NCI-H345 treated with DMSO at 0.1 percent for 48 hours (cell line): ENCODE results near the gene SFT2D3.

Experiments used
- DNase-seq: peaks from one replicate; lab custom pipeline; 2025; ENCODE audit not compliant: unreplicated experiment; lab: John Stamatoyannopoulos, UW

Gene SFT2D3

GRCh38 chr2:127664065-127664894 is 37.0 kb upstream of the SFT2D3 start:
- no peak for DNase-seq

- DNase-seq: no peak
Observed at GRCh38 chr2:127664895-127665225, 36.4 kb upstream of the SFT2D3 start.

DNA sequence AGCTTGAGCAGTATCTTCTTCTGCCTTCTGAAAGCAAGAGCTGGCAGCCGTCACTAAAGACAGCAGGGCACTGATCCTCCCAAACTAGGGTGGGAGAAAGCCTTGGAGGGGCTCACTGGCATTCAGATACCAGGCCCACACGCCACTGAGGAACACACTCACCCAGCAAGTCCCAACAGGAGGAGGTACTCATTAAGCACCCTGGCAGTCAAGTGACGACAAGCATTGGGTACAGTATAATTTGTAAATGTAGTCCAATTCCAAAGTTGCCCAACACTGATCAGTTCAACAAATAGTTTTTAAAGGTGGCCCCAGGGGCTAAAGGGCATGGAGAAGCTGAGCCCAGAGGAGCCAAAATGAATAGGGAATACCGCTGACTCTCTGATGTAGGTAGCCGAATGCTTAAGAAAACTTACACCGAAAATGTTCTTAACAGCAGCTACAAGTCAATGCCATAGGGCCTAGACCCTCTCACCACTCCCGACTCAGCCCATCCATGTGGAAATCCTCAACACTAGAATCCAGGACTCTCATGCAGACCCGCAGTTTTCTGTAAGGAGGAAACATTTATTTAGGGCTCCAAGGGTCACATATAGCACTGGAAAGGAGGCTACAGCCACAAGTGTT is 35.9 kb upstream of the SFT2D3 start:
- DNase-seq: no peak

- DNase-seq: no peak
Observed at GRCh38 chr2:127669056-127669455, 32.2 kb upstream of the SFT2D3 start.

DNA sequence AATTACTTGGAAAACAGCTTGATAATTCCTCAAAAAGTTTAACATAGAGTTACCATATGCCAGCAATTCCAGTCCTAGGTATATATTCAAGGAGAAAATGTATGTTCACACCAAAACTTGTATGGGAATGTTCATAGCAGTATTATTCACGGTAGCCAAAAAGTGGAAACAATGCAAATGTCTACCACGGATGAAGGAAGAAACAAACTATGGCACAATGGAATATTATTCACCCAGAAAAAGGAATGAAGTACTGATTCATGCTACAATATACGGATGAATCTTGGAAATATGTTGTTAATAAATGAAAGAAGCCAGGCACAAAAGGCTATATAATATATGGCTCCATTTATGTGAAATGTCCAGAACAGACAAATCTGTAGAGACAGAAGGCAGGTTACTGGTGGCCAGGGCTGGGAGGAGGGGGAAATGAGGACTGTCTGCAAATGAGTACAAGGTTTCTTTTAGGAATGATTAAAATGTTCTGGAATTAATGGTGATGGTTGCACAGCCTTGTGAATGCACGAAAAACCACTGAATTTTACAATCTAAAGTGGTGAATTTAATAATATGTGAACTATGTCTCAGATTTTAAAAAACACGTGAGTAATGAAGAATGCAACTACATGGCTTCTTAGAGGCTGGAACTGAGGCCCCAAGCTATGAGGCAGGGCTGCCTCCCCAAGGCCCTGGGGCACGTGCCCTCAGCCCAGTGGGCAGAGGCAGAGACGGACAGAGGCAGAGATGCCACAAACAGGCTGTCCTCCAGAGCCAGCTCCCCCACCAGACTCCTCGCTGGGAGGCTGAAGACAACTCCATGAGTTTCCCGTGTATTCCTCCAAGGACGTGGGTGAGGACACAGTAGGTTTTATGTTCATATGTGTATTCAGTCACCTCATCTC is 31.0 kb upstream of the SFT2D3 start:
- DNase-seq: no peak

GRCh38 chr2:127670957-127671290 is 30.4 kb upstream of the SFT2D3 start:
- DNase-seq: no peak

- DNase-seq: no peak
Observed at GRCh38 chr2:127671557-127672302, 29.6 kb upstream of the SFT2D3 start.

- DNase-seq: no peak
Observed at GRCh38 chr2:127672341-127673224, 28.7 kb upstream of the SFT2D3 start.

- no peak for DNase-seq
Observed at GRCh38 chr2:127673291-127674069, 27.8 kb upstream of the SFT2D3 start.

DNA sequence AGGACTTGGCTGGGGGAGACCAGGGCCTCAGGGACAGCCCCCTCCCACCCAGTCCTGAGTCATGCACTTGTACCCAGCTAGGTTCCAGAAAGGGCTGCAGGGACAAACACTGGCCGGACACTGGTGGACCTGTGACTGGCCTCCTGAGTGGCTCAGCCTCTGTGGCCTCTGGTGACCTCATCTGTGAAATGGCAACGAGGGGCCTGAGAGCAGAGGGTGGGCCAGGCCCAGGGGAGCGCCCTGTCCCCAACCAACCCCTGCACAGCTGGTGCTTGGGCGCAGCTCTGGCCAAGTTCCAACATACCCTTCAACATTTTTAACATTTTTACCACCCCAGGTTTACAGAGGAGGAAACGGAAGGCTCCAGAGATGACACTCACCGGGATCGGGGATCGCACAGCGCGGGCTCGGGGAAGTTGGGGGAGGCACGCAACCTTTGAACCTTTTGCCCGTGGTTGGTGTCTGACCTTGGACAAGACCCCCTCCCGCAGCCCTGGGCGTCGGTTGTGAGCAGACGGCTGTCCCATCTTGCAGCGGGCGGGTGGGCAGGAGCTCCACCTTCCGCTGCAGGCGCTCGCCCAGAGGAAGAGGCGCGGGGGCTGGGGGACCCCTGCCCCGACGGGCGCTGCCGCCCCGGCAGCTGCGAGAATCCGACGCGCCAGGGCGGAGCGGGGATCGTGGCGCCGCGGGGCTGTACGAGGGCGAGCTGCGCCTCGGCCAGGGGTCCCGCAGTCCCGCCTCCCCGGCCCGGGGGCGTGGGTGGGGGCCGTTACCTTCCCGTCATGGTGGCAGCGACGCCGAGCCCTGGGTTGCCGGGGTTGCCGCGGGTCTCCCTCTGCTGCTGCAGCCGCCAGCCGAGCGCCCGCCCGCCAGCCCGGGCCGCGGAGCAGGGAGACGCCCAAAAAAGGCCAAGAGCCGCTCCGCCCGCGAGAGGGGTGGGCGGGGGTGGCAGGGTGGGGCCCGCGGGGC is 26.8 kb upstream of the SFT2D3 start:
- DNase-seq: no peak

DNA sequence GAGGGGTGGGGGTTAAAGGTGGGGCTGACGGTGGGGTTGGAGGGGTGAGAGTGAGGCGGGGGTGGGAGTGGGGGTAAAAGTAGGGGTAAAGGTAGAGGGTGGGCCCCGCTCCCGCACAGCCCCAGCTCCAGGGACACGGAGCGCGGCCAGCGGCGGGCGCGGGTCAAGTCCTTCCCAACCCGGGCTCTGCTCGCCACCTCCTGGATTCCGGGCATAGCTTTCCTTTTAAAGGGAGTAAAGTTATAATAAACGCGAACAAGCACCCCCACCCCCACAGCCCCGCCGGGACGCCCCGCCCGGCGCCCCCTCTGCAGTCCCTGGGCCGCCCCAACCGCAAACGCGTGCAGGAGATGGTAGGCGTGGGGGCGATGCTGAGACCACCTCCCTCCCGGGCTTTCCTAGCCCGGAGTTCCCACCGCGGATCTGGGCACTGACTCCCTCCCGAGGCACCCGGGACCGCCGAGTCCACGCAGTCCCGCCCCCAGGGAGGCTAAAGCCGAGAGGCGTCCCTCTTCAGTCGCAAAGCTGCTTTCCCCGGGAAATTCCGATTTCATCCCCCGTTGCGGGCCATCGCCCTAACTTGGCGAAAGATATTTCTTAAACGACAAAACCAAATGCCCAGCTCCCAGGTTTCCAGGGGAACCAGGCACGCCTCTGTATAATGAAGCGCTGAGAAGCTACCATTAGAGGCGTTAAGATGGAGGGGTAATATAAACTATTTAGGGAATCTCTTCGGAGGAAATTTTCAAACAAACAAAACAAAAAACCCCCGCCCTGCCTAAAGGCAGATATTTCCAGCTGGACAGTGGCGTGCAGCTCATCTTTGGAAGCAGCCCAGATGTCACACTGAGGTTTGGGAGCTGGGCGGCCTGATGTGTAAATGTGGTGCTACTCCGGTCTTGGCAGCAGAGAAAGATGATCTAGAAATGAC is 25.7 kb upstream of the SFT2D3 start, which contains the start of gene LIMS2:
LIMS2 (minus strand) TSS at position 200 of the 931 bp plus-strand sequence. CDS start 506 bp downstream, outside the sequence.
- no peak for DNase-seq

DNA sequence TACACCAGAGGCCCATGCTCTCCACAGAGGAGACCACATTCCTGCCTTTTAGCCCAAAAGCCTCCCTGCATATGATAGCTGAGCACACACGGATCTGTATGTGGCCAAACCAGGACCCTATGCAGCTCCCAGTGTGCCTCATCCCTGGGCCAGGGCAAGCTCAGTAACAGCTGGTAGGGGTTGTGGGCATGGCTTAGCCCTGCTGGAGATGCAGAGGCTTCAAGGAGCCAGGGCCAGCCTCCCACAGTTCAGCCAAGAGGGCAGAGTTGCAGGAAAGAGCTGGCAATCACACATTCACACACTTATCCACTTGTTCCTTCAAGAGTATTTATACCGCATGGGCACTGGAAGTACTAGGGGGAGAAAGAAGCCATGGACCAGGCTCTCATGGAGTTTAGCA is 24.4 kb upstream of the SFT2D3 start:
- no peak for DNase-seq

DNA sequence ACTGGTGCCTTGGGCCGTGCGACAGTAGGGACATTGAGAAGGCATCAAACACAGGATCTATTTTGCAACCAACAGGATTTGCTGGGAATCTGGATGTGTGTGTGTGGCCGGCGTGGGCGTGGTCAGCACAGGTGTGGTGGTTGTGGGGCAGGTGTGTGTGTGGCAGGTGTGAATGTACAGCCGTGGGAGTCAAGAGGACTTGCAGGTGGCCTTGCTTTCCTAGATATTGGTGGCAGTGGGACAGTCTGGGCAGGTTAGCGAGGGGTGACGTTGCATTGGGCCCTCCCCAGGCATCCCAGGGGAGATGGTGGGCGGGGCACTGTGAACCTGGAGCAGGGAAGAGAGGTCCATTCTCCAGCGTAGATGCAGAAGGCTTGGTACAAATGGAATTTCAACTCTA is 22.8 kb upstream of the SFT2D3 start:
- no peak for DNase-seq

DNA sequence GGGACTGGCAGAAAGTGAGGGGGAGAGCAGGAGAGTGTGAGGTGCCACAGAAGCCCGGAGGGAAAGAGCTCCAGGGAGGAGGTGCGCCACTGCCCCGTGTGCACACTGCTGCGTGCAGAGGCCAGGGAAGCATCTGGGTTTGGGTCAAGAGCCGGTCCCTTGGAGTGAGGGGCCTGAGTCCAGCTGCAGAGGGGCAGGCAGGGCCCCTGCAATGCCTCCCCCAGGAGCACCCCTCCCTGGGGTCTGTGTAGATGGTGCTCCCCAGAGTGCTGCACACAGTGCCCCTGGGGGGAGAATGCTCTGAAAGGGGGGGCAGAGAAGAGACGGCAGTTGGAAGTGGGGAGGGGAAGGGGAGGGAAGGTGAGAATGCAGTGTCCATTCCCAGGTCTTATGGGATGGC is 22.3 kb upstream of the SFT2D3 start:
- DNase-seq: no peak

DNA sequence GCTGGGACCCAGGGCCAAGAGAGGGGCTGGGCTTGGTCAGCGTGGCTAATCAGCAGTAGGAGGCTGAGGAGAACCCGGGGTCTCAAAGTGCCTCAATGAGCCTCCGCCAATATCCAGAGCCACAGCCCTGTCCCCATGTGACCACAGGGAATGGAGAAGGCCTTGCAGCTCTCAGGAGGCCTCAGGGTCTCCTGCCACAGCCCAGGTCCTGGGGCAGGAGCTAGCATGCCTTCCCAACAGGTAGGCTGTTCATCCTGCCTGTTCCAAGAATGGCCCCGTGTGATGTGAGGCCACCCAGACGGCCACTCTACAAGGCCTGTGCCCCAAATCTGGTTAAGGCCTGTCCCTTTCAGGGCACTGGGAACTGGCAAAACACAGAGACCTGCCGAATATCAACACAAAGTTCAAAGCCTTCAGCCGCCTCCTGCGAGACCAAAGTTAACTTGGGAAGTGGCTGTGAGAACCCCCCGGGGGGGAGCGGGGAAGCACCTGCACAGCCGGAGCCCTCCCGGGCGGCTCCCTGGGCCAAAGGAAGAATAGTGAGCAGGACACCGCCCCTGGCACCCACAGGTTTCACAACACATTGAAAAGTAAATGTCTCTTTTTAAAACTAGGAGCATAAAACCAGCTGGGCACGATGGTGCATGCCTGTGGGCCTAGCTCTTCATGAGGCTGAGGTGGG is 21.5 kb upstream of the SFT2D3 start:
- DNase-seq: no peak

DNA sequence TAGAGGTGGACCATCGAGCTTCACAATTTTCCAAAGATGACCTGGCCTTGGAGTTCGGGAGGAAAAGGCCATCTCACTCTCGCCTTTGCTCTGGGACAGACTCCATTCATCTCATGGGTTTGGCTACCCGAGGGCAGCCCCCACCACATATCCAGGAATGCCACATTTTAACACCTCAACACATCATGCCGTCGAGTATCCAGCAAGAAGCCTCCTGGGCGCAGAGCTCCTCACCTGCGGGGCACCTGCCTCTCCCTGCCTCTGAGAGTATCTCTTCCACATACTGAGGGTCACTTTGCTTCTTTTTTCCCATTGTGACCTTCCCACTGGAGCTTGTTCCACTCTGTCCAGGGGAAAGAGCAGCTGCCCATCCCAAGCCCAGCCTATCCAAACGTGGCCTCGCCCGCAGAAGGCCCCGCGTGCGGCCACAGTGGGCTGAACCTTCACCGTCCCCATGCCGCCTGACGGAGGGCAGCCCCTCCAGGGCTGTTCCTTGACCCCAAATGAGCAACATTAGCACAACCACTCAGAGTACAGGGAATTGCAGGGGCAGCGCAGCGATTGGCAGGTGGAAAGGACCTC is 20.5 kb upstream of the SFT2D3 start:
- DNase-seq: no peak
